DND-41 (cell line): Measurements from ENCODE around the gene CFAP97.
"Not testable (repeated sequence)": the region's sequence is repeated elsewhere in the genome, so short reads cannot be mapped to it uniquely, and the experiment has no call there.

Experiments
- ATAC-seq: fragments of 200-7000 bp; cut with Tn5 transposase; 3 replicates; pipeline ENCODE4 v1.9.1; 2021; ENCODE audit warnings: low read depth; ENCODE audit not compliant: insufficient read depth
- DNase-seq: peaks from one replicate; pipeline ENCODE4 v3.0.0-alpha.2; 2020
- H2AFZ ChIP-seq: 2 replicates; pipeline ENCODE4 v1.6.0; 2012; ENCODE audit warnings: low read depth, low read length
- H3K27ac ChIP-seq: 2 replicates; pipeline ENCODE4 v1.5.1; 2012; ENCODE audit warnings: low read length, inconsistent platforms
- H3K27me3 ChIP-seq: fragments of 200-600 bp; sonication (generic); 2 replicates; pipeline ENCODE4 v1.6.0; 2012; ENCODE audit warnings: low read length, mild to moderate bottlenecking, inconsistent platforms; ENCODE audit not compliant: insufficient read depth, poor library complexity
- H3K36me3 ChIP-seq: 2 replicates; pipeline ENCODE4 v1.5.1; 2012; ENCODE audit warnings: low read length, inconsistent platforms; ENCODE audit not compliant: insufficient read depth
- H3K4me1 ChIP-seq: 2 replicates; pipeline ENCODE4 v1.5.1; 2012; ENCODE audit warnings: mild to moderate bottlenecking, low read length; ENCODE audit not compliant: insufficient read depth
- H3K4me2 ChIP-seq: 2 replicates; pipeline ENCODE4 v1.6.0; 2012; ENCODE audit warnings: mild to moderate bottlenecking, moderate library complexity, low read length, inconsistent platforms; ENCODE audit not compliant: insufficient read depth
- H3K4me3 ChIP-seq, 2 experiments: fragments of 200-600 bp in 1 of 2; shearing (Covaris generic) in 1 of 2; 2 replicates each; pipeline ENCODE4 v1.5.1; 2012 to 2016; ENCODE audit warnings: inconsistent platforms in 2 of 2, low read length in 2 of 2, mild to moderate bottlenecking in 2 of 2, low read depth in 1 of 2, moderate library complexity in 1 of 2
- H3K79me2 ChIP-seq: 2 replicates; pipeline ENCODE4 v1.6.0; 2012; ENCODE audit warnings: low read length, inconsistent platforms; ENCODE audit not compliant: insufficient read depth
- H3K9ac ChIP-seq: 2 replicates; pipeline ENCODE4 v1.6.0; 2012; ENCODE audit warnings: low read depth, mild to moderate bottlenecking, inconsistent platforms, low read length, moderate library complexity
- H3K9me3 ChIP-seq: 2 replicates; pipeline ENCODE4 v1.5.1; 2012; ENCODE audit warnings: low read length, moderate library complexity, mild to moderate bottlenecking, inconsistent platforms; ENCODE audit not compliant: insufficient read depth, severe bottlenecking
- H4K20me1 ChIP-seq: 2 replicates; pipeline ENCODE4 v1.6.0; 2012; ENCODE audit warnings: low read length; ENCODE audit not compliant: insufficient read depth
- EZH2 ChIP-seq: IDR thresholded peaks from 3 replicates; pipeline ENCODE4 v1.6.1; 2012; ENCODE audit warnings: borderline replicate concordance, low read depth, mild to moderate bottlenecking, moderate library complexity, low read length, inconsistent platforms; ENCODE audit not compliant: severe bottlenecking
- TF ChIP-seq, protein P1 (sequence below): IDR thresholded peaks from 2 replicates; pipeline ENCODE4 v1.5.1; 2012; ENCODE audit warnings: borderline replicate concordance, low read length, moderate library complexity, mild to moderate bottlenecking; ENCODE audit not compliant: poor library complexity, severe bottlenecking; ENCODE audit errors: extremely low read depth

Gene CFAP97

DNA sequence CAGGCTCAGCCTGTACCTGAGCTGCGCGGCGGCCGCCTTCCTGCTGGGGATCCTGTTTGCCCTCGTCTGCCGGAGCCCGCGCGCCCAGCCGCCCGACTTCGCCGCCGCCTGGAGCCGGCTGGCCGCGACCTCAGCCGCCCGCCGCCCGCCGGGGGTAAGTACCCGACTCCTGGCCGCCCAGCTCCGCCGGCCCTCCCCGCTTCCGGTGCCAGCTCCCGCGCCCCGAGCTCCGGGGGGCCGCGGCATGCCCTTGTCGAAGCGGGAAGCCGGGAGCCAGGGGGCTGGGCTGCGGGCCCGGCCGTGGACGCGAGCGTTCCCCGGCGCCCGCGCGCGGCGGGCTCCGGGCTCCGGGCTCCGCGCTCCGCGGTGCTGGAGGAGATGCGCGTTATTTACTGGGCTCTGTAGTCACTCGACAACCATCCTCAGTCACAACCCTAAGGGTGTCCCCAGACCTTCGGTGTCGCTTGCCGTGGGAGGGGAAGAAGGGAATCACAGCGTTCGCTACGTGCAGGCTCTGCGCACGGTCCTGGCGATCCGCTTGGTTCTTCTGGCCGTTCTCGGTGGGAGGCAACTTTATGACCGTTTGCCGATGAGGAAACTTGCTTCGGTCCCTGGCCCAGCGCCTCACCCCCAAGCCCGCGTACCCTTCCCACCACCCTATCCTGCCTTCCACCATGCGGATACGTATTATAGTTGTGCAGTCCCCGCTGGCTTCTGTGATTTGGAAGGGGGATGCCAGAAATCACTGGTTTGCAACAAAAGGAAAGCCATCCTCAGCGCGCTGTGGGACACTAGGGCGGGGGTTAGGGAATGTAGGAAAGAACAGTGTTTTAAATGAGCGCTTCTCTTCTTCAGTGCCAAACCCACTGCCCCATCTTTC lies 6.5 kb upstream of the CFAP97 start:
- Histone ChIP-seq H3K9me3 (no peaks in the 10 kb centered on the region), H3K9ac (no peak overlapping the region), H2AFZ (no peak overlapping the region), H3K79me2 (no peaks in the 10 kb centered on the region), H3K27me3 (peaks cover 4% of the 10 kb centered on the region), H4K20me1 (no peaks in the 10 kb centered on the region), H3K27ac (no peak overlapping the region), H3K36me3 (no peaks in the 10 kb centered on the region), H3K4me1 (peaks cover 5% of the 10 kb centered on the region), H3K4me2 (no peak overlapping the region), H3K4me3 (no peak overlapping the region)
- no peak for ATAC-seq
- DNase-seq: no peak
- TF ChIP-seq EZH2: no peak
- TF ChIP-seq, protein P1, sequence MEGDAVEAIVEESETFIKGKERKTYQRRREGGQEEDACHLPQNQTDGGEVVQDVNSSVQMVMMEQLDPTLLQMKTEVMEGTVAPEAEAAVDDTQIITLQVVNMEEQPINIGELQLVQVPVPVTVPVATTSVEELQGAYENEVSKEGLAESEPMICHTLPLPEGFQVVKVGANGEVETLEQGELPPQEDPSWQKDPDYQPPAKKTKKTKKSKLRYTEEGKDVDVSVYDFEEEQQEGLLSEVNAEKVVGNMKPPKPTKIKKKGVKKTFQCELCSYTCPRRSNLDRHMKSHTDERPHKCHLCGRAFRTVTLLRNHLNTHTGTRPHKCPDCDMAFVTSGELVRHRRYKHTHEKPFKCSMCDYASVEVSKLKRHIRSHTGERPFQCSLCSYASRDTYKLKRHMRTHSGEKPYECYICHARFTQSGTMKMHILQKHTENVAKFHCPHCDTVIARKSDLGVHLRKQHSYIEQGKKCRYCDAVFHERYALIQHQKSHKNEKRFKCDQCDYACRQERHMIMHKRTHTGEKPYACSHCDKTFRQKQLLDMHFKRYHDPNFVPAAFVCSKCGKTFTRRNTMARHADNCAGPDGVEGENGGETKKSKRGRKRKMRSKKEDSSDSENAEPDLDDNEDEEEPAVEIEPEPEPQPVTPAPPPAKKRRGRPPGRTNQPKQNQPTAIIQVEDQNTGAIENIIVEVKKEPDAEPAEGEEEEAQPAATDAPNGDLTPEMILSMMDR: no peak

DNA sequence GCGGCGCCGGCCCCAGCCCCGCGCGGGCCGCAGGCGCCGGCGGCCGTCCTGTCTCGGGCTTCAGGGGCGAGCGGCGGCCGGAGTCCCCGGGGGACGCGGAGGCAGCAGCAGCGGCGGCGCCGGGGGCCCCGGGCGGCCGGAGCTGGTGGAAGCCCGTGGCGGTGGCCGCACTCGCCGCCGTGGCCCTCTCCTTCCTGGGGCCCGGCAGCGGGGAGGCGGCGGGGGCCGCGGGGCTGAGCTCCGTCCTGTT lies 6.0 kb upstream of the CFAP97 start:
- ATAC-seq, H3K9ac ChIP-seq, H3K9me3 ChIP-seq, H3K4me3 ChIP-seq, H4K20me1 ChIP-seq, DNase-seq, H3K27me3 ChIP-seq, H3K27ac ChIP-seq, H3K4me2 ChIP-seq, H3K79me2 ChIP-seq, H2AFZ ChIP-seq, H3K36me3 ChIP-seq: not testable (repeated sequence)
- peaks cover 11% of the 10 kb centered on the region for H3K4me1 ChIP-seq

DNA sequence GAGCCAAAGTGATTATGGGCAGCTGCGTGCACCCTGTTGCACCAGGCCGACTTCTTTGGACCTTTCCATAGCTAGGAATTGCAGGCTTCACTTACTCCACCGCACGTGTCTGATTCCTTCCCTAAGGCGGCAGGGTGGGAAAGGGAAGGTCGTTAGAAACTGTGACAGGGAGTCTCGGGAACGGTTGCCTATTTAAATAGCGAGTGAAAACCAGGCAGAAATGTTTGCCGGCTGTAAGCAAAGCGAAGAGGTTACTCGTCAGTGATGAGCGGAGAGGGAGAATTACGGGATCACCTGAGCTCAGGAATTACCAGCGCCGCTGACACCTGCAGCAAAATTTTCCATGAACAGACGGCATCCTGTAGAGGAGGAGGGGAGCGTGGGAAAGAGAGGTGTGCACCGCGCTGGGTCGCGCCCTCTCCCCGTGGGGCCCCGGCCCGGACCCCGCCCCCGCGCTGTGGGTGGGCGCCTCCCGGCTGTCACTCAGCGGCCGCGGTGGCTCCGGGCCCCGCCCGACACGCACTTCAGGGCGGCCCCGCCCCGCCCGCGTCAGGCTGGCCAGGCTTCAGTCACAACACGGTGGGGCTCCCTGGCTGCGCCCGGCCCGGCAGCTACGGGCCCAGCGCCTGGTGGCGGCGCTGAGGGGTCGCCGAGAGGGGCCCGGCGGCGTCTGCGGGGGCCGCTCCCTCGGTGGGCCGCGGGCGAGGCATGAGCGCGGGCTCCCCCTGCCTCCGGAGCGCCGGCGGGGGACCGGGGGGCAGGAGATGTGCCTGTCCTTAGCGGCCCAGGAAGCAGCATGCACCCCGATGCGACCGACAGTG lies 5.4 kb upstream of the CFAP97 start, which contains the start of gene SNX25:
Gene SNX25 (plus strand): TSS at position 568 of the 821 bp plus-strand sequence. CDS start 229 bp downstream, at position 797.
- no peak within 1 kb of the TSS for H3K9ac ChIP-seq
- H3K27me3 ChIP-seq: peaks cover 4% of the 10 kb centered on the region
- peaks cover 6% of the 10 kb centered on the region for H3K79me2 ChIP-seq
- ATAC-seq (peak; percentile 86), DNase-seq (peak; percentile 54)
- H3K4me1 ChIP-seq: peaks cover 16% of the 10 kb centered on the region
- no peak within 1 kb of the TSS for H3K4me3 ChIP-seq
- H3K36me3 ChIP-seq: no peaks in the 10 kb centered on the region
- H3K27ac ChIP-seq: no peak within 1 kb of the TSS
- no peaks in the 10 kb centered on the region for H3K9me3 ChIP-seq
- no peaks in the 10 kb centered on the region for H4K20me1 ChIP-seq
- H3K4me2 ChIP-seq: peak within 1 kb of the TSS; percentile 24
- no peak for TF ChIP-seq EZH2
- TF ChIP-seq, protein P1: no peak
- peak within 1 kb of the TSS; percentile 38; the same call in 1 of the 2 replicates for H2AFZ ChIP-seq

DNA sequence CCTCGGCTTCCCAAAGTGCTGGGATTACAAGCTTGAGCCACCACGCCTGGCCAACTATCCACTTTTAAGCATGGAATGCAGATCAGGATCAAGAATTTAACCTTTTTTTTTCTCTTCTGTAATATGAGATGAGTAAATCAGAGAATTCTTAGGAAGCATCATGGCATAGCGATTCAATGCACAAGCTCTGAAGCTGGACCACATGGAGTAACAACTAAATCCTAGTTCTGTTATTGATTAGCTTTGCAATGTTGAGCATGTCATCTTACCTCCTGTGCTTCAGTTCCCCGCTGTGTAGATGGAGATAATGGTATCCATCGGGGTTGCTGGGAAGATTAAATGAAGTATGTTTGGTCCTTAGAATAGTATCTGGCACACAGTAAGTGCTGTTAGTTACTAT lies 3.7 kb upstream of the CFAP97 start:
- Histone ChIP-seq H3K4me3 (no peak overlapping the region), H4K20me1 (no peaks in the 10 kb centered on the region), H3K27ac (no peak overlapping the region), H3K36me3 (no peaks in the 10 kb centered on the region), H2AFZ (no peak overlapping the region), H3K9ac (no peak overlapping the region), H3K9me3 (no peaks in the 10 kb centered on the region), H3K4me2 (no peak overlapping the region), H3K27me3 (no peaks in the 10 kb centered on the region), H3K4me1 (peaks cover 29% of the 10 kb centered on the region), H3K79me2 (peaks cover 20% of the 10 kb centered on the region)
- DNase-seq (no peak), ATAC-seq (no peak)
- TF ChIP-seq, protein P1: no peak
